Measurements from ENCODE around the gene PLRG1. TPM values are rescaled to one million over a fixed set of nuclear protein-coding genes. Genes with fewer than 3 reads are reported as not detected.
"Not testable (repeated sequence)": the region's sequence is repeated elsewhere in the genome, so short reads cannot be mapped to it uniquely, and the experiment has no call there.

The PLRG1 gene
- total RNA-seq: 10 to 100 TPM; 12.9 to 60.1 (median 51.3) TPM

- H3K4me3 ChIP-seq: peak within 1 kb of the TSS; percentile 51 to 97 (median 68)
- TF ChIP-seq EP300 (IDR thresholded peaks at IDR 0.05) (no peak), POLR2A (IDR thresholded peaks at IDR 0.05) (peak in 2 of 4 donors; percentile 66 to 77), POLR2AphosphoS5 (IDR thresholded peaks at IDR 0.05) (peak; percentile 80 to 89)
- TF ChIP-seq, protein P1, sequence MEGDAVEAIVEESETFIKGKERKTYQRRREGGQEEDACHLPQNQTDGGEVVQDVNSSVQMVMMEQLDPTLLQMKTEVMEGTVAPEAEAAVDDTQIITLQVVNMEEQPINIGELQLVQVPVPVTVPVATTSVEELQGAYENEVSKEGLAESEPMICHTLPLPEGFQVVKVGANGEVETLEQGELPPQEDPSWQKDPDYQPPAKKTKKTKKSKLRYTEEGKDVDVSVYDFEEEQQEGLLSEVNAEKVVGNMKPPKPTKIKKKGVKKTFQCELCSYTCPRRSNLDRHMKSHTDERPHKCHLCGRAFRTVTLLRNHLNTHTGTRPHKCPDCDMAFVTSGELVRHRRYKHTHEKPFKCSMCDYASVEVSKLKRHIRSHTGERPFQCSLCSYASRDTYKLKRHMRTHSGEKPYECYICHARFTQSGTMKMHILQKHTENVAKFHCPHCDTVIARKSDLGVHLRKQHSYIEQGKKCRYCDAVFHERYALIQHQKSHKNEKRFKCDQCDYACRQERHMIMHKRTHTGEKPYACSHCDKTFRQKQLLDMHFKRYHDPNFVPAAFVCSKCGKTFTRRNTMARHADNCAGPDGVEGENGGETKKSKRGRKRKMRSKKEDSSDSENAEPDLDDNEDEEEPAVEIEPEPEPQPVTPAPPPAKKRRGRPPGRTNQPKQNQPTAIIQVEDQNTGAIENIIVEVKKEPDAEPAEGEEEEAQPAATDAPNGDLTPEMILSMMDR (IDR thresholded peaks at IDR 0.05): peak; percentile 26 to 75 (median 43)
- H3K9me3 ChIP-seq: no peaks in the 10 kb centered on the region
- H3K27ac ChIP-seq: peak within 1 kb of the TSS; percentile 71 to 89 (median 82)
- ATAC-seq (ENCODE audit: low FRiP score in 2 of 2) (peak; percentile 99 to 100), DNase-seq (peak; percentile 96 to 98)
- WGBS, 2 donors: 1% methylated on average over 18 to 51 of the region's 51 CpGs
- H3K4me1 ChIP-seq: peaks cover 14 to 24% (median 17%) of the 10 kb centered on the region in 4 donors
- H3K27me3 ChIP-seq: no peaks in the 10 kb centered on the region
- H3K36me3 ChIP-seq: peaks cover 7 to 29% (median 15%) of the 10 kb centered on the region in 4 donors
These were observed at the start of gene PLRG1 for GRCh38 chr4:154549894-154550790. Gene PLRG1, minus strand, starts transcription at chr4:154550400. Its CDS starts 92 bp downstream, at chr4:154550308.

DNA sequence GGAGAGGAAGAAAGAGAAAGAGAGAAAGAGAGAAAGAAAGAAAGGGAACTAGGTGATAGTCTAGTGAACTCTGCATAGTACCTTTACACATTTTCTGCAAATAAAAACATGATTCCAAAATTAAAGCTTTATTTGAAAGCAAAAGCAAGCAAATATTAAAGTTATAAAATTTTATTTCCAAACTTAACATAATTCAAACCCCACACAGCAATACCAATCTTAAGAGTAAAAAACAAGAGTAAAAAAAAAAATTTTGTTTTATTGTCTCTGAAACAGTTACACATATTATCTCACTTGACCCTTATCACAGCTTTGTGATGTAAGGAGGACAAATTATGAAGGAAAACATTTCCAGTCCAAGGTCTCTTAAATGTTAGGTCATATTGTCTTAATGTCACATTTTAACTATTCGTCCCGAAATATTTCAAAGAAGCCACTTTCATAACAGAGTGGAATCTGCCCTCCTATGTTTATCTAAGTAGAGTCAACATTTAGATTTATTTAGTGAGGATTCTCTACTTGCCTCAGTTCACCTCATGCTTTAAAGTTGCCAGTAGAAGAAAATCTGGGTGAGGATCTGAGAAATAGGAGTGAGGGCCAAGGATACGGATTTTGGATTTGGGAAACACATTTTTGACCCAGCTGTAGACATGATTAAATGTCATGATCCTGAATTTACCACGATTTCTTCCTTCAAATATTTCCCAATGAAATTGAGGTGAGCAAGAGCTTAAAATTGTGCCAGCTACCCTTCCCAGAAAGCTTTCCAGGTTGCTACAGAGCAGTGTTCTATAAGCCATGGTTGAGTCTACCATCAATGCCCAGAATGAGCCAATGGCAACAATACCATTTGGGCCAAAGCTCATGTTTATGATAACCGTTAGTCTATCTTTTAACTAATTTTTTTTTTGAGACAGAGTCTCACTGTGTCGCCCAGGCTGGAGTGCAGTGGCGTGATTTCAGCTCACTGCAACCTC, 47.9 kb upstream of the PLRG1 start:
- H3K27me3 ChIP-seq: no peaks in the 10 kb centered on the region
- no peak for TF ChIP-seq POLR2AphosphoS5 (IDR thresholded peaks at IDR 0.05)
- no peak for TF ChIP-seq EP300 (IDR thresholded peaks at IDR 0.05)
- TF ChIP-seq, protein P1 (IDR thresholded peaks at IDR 0.05): no peak
- no peak for TF ChIP-seq POLR2A (IDR thresholded peaks at IDR 0.05)
- 70 to 83% methylated on average over 7 of the region's 7 CpGs for WGBS, 2 donors
- H3K9me3 ChIP-seq: no peaks in the 10 kb centered on the region
- no peak for DNase-seq
- H3K27ac ChIP-seq: no peak overlapping the region
- no peak overlapping the region for H3K4me3 ChIP-seq
- no peaks in the 10 kb centered on the region for H3K36me3 ChIP-seq
- no peaks in the 10 kb centered on the region for H3K4me1 ChIP-seq
- ATAC-seq (ENCODE audit: low FRiP score in 2 of 2): no peak

- not testable (repeated sequence) for H3K27ac ChIP-seq; H3K27me3 ChIP-seq; H3K4me3 ChIP-seq; ATAC-seq (ENCODE audit: low FRiP score in 2 of 2); H3K36me3 ChIP-seq; H3K9me3 ChIP-seq; H3K4me1 ChIP-seq
- DNase-seq: peak in 1 of 2 donors; percentile 29
- WGBS, 2 donors: 91 to 92% methylated on average over 11 of the region's 11 CpGs
These were observed 47.1 kb upstream of the PLRG1 start for GRCh38 chr4:154597281-154597680.

DNA sequence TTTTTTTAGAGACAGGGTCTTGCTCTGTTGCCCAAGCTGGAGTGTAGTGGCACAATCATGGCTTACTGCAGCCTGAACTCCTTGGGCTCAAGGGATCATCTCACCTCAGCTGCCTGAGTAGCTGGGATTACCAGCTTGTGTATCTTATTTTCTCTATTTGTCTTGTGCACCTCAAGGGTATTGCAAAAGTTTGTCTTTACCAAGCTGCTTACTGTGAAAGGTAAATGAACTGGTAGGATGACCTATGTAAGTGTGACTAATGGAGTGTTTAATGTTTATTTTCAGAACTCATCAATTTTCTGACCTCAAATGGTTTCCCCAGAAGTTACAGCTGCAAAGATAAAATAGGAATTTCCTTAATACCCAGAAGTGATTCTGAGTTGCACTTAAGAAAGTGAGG, 45.6 kb upstream of the PLRG1 start:
- Histone ChIP-seq H3K9me3 (no peaks in the 10 kb centered on the region), H3K27me3 (no peaks in the 10 kb centered on the region), H3K36me3 (no peaks in the 10 kb centered on the region), H3K4me1 (no peaks in the 10 kb centered on the region), H3K4me3 (no peak overlapping the region), H3K27ac (no peak overlapping the region)
- TF ChIP-seq POLR2A (IDR thresholded peaks at IDR 0.05) (no peak), POLR2AphosphoS5 (IDR thresholded peaks at IDR 0.05) (no peak), EP300 (IDR thresholded peaks at IDR 0.05) (no peak)
- TF ChIP-seq, protein P1 (IDR thresholded peaks at IDR 0.05): no peak
- ATAC-seq (ENCODE audit: low FRiP score in 2 of 2) (no peak), DNase-seq (no peak)

- not testable (repeated sequence) for H3K4me1 ChIP-seq; H3K27ac ChIP-seq; ATAC-seq (ENCODE audit: low FRiP score in 2 of 2); H3K9me3 ChIP-seq; DNase-seq; H3K4me3 ChIP-seq; H3K27me3 ChIP-seq; H3K36me3 ChIP-seq
- WGBS, 2 donors: 94 to 96% methylated on average over 3 of the region's 3 CpGs
These were observed 44.1 kb upstream of the PLRG1 start for GRCh38 chr4:154594343-154594742.

Measured in upper lobe of left lung (tissue), 6 donors.